Mesothelial cell of epicardium (in vitro differentiated cells): ENCODE results near the gene YOD1. TPM values are rescaled to one million over a fixed set of nuclear protein-coding genes. Genes with fewer than 3 reads are reported as not detected.

Experiments
- DNase-seq, 2 experiments: peaks; one replicate each; pipeline ENCODE4 v3.0.0; 2021; ENCODE audit warnings: low spot score in 2 of 2; ENCODE audit not compliant: unreplicated experiment in 2 of 2
- H3K27ac Mint-ChIP-seq: 2 replicates; pipeline ENCODE4 v1.8.0; 2021; ENCODE audit warnings: mixed read lengths
- H3K27me3 Mint-ChIP-seq: 2 replicates; pipeline ENCODE4 v1.8.0; 2021; ENCODE audit warnings: low read depth, mixed read lengths
- H3K36me3 Mint-ChIP-seq: 2 replicates; pipeline ENCODE4 v1.8.0; 2021; ENCODE audit warnings: mixed read lengths
- H3K4me1 Mint-ChIP-seq: 2 replicates; pipeline ENCODE4 v1.8.0; 2021; ENCODE audit warnings: mixed read lengths
- H3K4me3 Mint-ChIP-seq: 2 replicates; pipeline ENCODE4 v1.8.0; 2021; ENCODE audit warnings: mild to moderate bottlenecking, moderate library complexity, mixed read lengths
- H3K9me3 Mint-ChIP-seq: 2 replicates; pipeline ENCODE4 v1.8.0; 2021; ENCODE audit warnings: mixed read lengths
- total RNA-seq: library from RNA; stranded (reverse); gene quantifications from 3 replicates; pipeline ENCODE4 v1.2.1, GENCODE V29; 2021
- TF ChIP-seq, protein P1 (sequence below): fragments of 200-600 bp; sonication (generic); IDR thresholded peaks from one replicate; pipeline ENCODE4 v1.5.0; 2021; ENCODE audit warnings: antibody characterized with exemption; ENCODE audit not compliant: unreplicated experiment

Gene YOD1
- total RNA-seq, 1 donor from 2014 or later = 10.3 TPM

GRCh38 chr1:207050480-207051190, 373 bp downstream of the YOD1 start:
- H3K36me3 Mint-ChIP-seq = peaks cover 7% of the 10 kb centered on the region
- H3K4me1 Mint-ChIP-seq = peaks cover 50% of the 10 kb centered on the region
- TF ChIP-seq, protein P1, sequence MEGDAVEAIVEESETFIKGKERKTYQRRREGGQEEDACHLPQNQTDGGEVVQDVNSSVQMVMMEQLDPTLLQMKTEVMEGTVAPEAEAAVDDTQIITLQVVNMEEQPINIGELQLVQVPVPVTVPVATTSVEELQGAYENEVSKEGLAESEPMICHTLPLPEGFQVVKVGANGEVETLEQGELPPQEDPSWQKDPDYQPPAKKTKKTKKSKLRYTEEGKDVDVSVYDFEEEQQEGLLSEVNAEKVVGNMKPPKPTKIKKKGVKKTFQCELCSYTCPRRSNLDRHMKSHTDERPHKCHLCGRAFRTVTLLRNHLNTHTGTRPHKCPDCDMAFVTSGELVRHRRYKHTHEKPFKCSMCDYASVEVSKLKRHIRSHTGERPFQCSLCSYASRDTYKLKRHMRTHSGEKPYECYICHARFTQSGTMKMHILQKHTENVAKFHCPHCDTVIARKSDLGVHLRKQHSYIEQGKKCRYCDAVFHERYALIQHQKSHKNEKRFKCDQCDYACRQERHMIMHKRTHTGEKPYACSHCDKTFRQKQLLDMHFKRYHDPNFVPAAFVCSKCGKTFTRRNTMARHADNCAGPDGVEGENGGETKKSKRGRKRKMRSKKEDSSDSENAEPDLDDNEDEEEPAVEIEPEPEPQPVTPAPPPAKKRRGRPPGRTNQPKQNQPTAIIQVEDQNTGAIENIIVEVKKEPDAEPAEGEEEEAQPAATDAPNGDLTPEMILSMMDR = no peak

DNA sequence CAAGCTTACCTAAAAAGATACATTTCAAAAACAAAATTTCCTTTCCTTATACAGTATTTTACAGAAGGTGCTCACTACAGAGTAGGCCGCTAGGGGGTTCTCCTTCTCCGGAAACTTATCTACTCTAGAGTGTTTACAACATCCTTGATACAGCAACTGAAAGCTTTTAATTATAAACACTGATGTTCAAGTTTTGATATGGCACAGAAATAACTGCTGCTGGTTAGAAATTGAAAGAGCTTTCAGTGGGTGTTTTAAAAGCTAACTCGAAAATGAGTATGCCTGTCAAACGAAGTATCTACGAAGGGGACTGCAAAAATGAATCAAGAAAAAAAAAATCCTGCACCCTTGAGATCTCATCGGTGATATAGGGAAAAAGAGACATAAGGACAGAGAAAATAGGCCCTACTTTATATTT, 1.0 kb downstream of the YOD1 start:
- Mint-ChIP-seq H3K4me3 (peak overlapping the region; percentile 97), H3K4me1 (peaks cover 53% of the 10 kb centered on the region), H3K36me3 (peaks cover 7% of the 10 kb centered on the region), H3K27ac (peak overlapping the region; percentile 99), H3K9me3 (no peaks in the 10 kb centered on the region), H3K27me3 (no peaks in the 10 kb centered on the region)
- TF ChIP-seq, protein P1 = peak; percentile 84
- DNase-seq = no peak

More at GRCh38 chr1:207050480-207051190, 373 bp downstream of the YOD1 start:
- peak overlapping the region; percentile 97 for H3K4me3 Mint-ChIP-seq
- H3K27me3 Mint-ChIP-seq = no peaks in the 10 kb centered on the region
- peak overlapping the region; percentile 99 for H3K27ac Mint-ChIP-seq
- no peaks in the 10 kb centered on the region for H3K9me3 Mint-ChIP-seq
- DNase-seq = peak; percentile 85 to 92

GRCh38 chr1:207049514-207049913, 1.5 kb downstream of the YOD1 start:
- peak overlapping the region; percentile 99 for H3K27ac Mint-ChIP-seq
- peak overlapping the region; percentile 97 for H3K4me3 Mint-ChIP-seq
- no peaks in the 10 kb centered on the region for H3K27me3 Mint-ChIP-seq
- TF ChIP-seq, protein P1 = no peak
- H3K4me1 Mint-ChIP-seq = peaks cover 53% of the 10 kb centered on the region
- H3K9me3 Mint-ChIP-seq = no peaks in the 10 kb centered on the region
- no peak for DNase-seq
- peaks cover 7% of the 10 kb centered on the region for H3K36me3 Mint-ChIP-seq

DNA sequence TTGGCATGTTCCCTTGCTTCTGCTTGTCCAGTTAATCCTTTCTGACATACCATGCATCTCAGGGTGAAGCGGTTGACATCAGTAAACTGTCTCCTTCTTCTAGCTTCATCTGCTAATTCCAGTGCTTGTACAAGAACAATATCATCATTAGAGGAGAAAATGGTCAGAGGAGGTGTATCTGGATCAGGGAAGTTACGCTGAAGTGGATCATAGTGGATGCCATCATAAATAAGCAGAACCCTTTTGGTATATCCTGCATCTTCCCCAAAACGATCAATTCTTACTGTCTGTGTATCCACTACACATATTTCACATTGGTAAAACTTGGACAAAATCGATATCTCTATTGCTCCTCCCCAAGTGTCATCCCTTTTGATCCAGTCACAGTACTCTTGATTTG, 2.0 kb downstream of the YOD1 start:
- Mint-ChIP-seq H3K4me3 (peak overlapping the region; percentile 97), H3K9me3 (no peaks in the 10 kb centered on the region), H3K27ac (no peak overlapping the region), H3K4me1 (peaks cover 53% of the 10 kb centered on the region), H3K27me3 (no peaks in the 10 kb centered on the region), H3K36me3 (peaks cover 7% of the 10 kb centered on the region)
- TF ChIP-seq, protein P1 = no peak
- DNase-seq = no peak

DNA sequence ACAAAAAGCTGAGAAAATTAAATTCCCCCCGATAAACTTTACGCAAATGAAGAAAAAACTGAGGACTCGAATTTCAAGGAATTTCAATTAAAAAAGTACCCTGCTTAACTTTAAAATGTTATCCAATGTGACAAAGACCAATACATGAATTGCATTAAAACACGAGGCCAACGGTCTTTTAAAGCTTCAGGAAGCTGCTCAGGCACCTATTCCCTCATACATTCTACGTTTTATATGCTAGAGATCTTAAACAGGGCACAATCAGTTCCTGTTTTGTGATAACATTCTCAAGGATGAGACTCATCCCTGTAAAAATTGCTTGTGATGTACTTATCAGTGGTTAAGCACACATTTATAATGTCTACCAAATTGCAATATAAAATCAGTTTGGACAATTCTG, 3.0 kb downstream of the YOD1 start:
- Mint-ChIP-seq H3K27me3 (no peaks in the 10 kb centered on the region), H3K4me1 (peaks cover 48% of the 10 kb centered on the region), H3K4me3 (no peak overlapping the region), H3K27ac (no peak overlapping the region), H3K36me3 (peaks cover 7% of the 10 kb centered on the region), H3K9me3 (no peaks in the 10 kb centered on the region)
- TF ChIP-seq, protein P1 = no peak
- no peak for DNase-seq

DNA sequence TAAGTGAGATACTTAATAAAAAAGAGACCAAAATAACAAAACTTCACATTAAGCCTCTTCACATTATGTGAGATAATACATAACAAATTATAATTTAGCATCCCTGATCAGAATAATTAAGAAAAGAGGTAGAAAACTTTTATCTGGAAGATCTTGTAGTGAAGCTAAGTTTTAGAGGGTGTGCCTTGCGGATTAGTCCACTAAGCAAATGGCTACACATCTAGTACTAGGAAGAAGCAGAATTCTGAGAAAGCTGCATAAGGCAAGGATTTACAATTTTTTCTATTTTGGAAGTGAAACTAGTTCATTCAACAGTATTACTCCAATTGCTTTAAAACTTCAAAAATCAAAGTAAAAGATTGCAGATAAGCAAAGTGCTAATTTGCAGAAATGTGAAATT, 3.5 kb downstream of the YOD1 start:
- H3K36me3 Mint-ChIP-seq = peaks cover 10% of the 10 kb centered on the region
- no peak for DNase-seq
- H3K4me3 Mint-ChIP-seq = no peak overlapping the region
- H3K27ac Mint-ChIP-seq = no peak overlapping the region
- H3K9me3 Mint-ChIP-seq = peaks cover 2% of the 10 kb centered on the region
- H3K4me1 Mint-ChIP-seq = peaks cover 42% of the 10 kb centered on the region
- no peaks in the 10 kb centered on the region for H3K27me3 Mint-ChIP-seq
- TF ChIP-seq, protein P1 = no peak
